NCI-H187 treated with DMSO at 0.1 percent for 48 hours (cell line): ENCODE measurements around the gene TSPAN9.

ENCODE experiments used
- DNase-seq: peaks from one replicate; lab custom pipeline; 2025; lab: John Stamatoyannopoulos, UW

The TSPAN9 gene

GRCh38 chr12:3078086-3078820 is 1.1 kb downstream of the TSPAN9 start:
- no peak for DNase-seq

DNA sequence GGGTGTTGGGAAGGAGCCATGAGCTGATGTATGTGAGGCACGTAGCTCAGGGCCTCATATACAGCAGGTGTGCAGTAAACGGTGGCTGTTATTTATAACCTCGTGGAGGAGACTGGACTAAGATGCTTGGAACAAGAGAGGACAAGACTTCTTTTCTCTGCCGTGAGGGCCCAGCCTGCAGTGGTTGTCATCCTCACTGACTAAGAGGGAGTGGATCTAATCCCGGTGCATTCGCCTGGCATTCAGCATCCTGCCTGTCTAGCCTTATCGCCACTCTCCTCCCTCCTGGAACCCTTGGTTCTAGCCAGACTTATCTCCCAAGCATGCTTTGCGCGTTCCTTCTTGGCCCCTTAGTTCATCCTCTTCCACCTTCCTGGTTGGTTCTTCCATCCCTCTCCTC is 3.9 kb downstream of the TSPAN9 start:
- no peak for DNase-seq

DNA sequence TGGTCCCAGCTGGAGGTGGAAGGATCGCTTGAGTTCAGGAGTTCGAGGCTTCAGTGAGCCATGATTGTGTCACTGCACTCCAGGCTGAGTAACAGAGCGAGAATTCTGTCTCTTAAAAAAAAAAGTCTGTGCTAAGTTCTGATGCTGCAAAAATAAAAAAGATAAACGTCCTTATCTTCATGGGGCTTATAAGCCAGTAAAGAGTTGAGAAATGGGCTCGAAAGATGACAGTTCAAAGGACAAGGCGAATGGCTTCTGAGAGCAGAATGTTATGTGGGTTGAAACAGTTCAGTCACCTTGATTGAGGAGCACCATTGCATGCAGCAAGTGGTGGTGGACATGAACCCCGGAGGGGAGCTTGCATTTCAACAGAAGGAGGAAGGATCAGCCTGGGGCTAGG is 4.7 kb downstream of the TSPAN9 start:
- DNase-seq, result no peak

DNA sequence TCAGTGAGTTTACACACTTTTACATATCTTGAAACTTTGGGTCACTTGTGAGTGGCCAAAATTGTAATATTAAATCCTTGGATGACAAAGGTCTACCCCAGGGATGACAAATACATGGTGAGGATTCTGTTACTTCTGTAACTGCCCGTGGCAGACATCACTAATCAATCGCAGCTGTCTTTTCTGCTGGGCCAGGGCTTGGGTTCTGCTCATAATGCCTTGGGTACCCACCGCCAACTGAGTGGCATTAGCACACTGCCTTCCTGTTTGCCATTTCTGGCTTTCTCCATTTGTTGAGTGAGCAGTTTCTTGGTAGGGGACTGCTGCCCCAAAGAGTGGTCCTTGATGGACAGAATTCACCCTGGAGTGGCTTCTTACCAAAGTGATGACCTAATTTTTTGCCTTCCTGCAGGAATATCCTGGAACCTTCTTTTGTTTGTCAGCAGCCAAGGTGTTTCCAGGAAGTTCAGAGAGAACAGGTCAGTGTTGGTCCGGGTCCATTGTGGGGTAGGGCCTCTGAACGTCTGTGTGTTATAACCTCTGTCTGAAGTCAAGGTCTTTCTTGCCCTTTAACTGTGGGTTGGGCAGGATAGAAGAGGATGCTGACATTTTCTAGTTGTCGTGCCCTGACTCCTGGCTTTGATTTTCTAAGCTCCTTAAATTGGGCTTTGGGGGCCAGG is 6.2 kb downstream of the TSPAN9 start:
- no peak for DNase-seq

DNA sequence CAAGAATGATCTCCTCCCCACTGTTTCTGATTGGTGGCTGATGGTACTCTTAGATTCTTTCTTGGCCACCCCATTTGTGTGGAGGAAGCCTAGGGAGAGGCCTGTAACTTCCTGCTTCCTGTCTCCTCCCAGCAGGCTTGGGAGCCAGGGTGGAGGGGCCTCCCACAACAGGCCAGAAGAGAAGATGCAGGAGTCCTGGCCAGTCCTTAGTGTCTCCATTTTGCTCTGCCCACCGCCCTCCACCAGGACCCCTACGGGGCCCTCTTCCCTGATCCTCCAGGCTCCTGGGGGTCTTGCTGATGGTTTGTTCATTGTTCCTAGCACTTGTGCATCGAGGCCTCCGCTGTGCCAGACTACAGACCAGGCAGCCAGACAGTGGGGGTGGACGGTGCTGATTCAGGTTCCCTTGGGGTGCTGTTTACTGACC is 6.8 kb downstream of the TSPAN9 start:
- no peak for DNase-seq

DNA sequence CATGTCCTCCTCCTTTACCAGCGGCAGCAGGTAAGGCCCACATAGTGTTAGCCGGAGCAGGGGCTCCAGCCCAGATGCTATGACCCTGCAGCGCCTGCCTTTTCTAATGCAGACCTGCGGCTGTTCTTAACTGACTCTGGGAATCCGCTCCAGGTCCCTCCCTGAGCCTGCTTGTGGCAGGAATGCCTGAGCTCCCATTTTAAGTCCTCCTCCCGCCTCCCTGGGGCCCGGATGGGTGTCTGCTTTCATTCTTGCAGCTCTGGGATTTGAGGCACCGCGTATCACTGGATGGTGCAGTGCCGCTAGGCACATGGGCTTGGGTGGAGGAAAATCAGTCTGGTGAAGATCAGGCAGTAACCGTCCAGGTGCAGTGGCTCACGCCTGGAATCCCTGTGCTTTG is 7.6 kb downstream of the TSPAN9 start:
- DNase-seq, result no peak

GRCh38 chr12:3085341-3086139 is 8.4 kb downstream of the TSPAN9 start:
- no peak for DNase-seq

DNA sequence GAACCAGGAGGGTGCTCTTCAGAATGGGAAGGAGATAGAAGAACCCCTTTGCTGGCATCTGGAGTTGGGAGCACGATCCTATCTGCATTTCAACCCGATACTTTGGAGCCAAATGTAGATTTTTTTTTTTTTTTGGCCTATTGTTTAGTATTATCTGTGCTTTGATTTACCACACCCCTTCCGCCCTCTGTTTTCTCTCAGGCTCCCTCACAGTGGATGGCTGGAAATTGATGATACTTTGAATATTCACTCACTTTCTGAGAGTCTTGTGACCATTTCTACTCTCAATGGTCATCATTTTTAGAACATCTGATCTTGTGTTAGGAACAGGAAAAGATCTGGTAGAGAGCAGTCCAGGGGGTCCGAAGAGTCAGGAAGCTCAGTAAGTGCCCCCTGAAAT is 9.0 kb downstream of the TSPAN9 start:
- DNase-seq, result no peak

DNA sequence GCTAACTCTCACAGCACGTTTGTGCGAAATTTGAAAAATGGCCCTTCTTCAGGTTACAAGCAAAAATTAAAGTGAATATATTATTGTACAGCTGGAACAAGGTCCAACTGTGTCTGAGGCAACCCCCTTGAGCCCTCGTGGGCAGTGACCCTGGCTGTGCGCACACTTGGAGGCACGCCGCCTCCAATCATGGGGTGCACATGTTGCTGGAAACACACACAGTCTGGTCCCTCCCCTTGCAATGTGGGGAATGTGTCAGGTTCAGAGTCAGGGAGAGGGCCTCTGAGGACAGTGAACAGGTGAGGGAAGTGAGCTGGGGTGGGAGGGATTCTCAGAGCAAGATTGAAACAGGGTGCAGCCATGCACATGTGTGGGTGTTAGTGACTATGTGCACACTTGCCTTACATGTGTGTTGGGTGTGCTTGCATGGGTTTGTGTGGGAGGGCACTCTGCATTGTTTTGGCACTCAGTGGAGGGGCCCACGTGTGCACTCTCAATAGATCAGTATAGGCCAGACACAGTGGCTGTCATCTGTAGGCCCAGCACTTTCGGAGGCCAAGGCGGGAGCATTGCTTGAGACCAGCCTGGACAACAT is 9.6 kb downstream of the TSPAN9 start:
- DNase-seq, result no peak

DNA sequence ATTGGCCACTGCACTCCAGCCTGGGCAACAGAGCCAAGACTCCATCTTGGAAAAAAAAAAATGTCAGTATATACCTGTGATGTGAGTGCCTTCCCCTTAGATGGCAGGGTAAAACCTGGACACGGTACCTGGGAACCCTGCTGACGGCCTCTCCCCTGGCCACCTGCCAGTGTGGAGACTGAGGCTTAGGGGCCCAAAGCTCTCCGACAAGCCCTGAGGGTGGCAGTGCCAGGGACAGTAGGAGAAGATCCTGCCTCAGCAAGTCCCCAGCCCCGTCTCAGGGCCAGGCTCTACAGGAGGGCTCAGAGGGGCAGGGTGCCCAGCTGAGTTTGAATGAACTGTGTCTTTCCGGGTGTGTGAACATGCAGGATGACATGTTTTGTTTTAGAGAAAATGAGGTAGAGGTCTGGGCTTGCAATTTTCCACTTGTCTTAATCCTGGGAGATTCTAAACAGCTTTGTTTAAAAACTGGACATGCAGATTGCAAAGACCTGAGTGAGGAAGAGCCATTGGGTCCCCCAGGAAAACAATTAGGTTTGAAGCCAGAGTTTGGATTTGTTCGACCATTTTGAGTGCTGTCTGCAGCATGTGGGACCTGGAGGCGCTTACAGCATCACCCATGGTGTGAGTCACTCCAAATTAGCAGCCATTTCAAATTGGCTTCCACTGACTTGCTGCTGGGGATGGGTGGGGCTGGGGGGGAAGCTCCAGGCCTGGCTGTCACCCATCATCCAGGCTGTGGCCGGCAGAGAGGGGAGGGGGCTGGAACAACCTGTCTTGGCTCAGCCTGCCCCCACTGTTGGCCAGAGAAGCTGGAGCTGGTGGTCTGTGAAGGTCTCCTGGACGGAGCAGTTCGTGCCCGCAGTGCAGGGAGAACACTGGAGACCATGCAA is 10.8 kb downstream of the TSPAN9 start:
- no peak for DNase-seq

DNA sequence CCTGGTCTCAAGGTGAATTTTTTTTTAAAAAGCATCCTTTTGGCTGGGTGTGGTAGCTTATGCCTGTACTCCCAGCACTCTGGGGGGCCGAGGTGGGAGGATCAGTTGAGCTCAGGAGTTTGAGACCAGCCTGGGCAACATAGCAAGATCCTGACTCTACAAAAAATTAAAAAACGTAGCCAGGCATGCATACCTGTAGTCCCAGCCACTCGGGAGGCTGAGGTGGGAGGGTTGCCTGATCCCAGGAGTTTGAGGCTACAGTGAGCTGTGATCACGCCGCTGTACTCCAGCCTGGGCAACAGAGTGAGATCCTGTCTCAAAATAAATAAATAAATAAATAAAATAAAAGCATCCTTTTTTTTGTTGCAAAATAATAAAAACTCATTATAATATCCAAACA is 12.4 kb downstream of the TSPAN9 start:
- DNase-seq, result no peak

GRCh38 chr12:3090240-3091037 is 13.3 kb downstream of the TSPAN9 start:
- no peak for DNase-seq

DNA sequence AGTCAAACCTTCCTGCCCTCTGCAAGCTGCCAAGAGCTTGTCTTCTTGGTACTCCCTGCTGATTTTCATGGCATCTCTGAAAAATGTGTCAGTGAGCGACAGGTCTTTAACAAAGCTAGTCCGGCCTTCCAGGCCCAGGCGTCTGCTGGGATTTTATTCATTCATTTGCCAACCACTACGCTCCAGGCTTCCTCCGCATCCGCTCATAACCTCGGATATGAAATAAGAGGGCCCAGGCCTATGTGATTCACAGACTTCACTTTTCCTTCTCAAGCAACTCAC is 13.8 kb downstream of the TSPAN9 start:
- no peak for DNase-seq

DNA sequence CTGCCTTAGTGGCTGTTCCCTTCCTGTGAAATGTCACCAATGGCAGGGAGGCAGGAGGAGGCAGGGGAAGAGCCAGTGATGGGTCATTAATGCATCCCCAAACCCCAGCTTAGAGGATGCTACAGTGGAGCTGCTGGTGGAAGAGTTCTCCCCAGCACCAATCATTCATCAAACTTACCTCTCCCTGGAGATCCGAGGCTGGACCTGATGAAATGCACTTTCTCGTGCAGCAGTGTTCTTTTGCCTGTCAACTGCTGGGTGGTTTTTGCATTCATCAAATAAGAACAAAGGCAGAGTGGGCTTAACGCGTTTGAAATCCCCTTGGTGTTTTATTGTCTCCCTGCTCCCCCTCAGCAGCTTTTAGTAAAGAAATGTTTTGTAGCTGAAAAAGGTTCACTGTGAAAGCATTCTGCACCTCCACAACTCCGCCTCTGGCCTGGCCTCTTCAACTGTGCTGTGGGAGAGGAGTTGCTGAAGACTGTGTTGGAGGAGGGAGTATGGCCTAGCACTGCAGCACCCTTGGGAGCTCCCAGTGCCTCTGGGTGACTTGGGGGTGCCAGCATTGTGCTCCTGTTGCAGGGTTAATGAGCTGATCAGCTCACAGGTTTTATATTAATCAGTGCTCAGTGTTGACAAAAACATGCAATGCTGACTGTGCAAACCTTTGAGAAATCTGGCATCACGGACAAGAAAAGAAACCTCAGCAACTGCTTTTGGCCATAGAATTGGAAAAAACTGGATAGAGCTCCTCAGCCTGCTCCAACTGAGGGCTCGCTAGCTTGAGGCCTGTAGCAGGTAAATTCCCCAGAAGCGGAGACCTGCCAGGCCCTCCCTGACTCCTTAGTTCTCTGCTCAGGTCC is 14.4 kb downstream of the TSPAN9 start:
- no peak for DNase-seq

- no peak for DNase-seq
Observed at GRCh38 chr12:3092764-3093163, 15.6 kb downstream of the TSPAN9 start.

- no peak for DNase-seq
Observed at GRCh38 chr12:3097186-3097804, 20.1 kb downstream of the TSPAN9 start.

GRCh38 chr12:3097836-3098235 is 20.7 kb downstream of the TSPAN9 start:
- DNase-seq, result no peak

GRCh38 chr12:3098436-3098835 is 21.3 kb downstream of the TSPAN9 start:
- no peak for DNase-seq

DNA sequence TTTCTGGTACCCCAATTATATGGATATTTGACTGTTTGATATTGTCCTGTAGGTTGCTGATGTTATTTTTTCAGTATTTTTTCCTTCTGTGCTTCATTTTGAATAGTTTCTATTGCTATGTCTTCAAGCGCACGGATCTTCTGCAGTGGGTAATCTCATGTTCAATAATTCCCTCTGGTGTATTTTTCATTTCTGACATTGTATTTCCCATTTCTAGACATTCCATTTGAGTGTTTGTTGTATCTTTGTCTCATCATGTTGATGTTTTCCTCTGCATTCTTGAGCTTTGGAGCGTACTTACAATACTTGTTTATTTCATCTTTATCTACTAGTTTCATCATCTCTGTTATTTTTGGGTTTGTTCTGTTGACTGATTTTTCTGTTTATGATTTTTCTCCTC is 22.0 kb downstream of the TSPAN9 start:
- no peak for DNase-seq
